ENCODE measurements around the gene OR2H2.
A peak's percentile ranks its signal among the peaks of the same experiment; 100 is the strongest.

OR2H2 gene

GRCh38 chr6:29630315-29630714, 45.4 kb downstream of the OR2H2 start:
- no peak for DNase-seq (ENCODE audit: low read depth)

DNA sequence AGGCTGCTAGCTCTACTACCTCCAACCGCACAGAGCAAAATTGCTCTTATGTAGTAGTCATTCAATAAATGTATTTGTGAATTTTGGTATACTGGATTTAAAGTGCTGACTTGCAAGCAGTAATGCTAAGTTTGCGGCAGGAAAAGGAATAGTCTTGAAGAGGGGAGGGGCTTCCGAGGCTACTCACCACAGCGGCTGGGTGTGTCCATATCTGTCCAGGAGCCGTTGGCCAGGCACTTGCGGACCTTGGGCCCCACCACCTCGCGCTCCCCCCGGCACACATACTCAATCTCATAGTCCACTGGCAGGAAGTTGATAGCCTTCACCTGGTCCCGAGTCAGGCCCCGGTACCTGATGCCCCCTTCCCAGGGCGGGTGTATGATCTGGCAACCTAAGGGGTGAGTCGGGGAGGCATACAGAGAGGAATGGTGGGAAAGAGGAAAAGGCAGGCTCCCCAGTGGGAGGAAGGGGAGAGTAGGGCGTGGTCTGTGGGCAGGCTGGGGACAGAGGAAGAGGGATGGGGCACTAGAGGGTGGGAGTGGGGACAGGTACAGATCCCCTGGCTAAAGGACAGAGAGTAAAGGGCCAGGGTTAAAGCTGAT, 46.4 kb downstream of the OR2H2 start:
- no peak for DNase-seq (ENCODE audit: low read depth)

DNA sequence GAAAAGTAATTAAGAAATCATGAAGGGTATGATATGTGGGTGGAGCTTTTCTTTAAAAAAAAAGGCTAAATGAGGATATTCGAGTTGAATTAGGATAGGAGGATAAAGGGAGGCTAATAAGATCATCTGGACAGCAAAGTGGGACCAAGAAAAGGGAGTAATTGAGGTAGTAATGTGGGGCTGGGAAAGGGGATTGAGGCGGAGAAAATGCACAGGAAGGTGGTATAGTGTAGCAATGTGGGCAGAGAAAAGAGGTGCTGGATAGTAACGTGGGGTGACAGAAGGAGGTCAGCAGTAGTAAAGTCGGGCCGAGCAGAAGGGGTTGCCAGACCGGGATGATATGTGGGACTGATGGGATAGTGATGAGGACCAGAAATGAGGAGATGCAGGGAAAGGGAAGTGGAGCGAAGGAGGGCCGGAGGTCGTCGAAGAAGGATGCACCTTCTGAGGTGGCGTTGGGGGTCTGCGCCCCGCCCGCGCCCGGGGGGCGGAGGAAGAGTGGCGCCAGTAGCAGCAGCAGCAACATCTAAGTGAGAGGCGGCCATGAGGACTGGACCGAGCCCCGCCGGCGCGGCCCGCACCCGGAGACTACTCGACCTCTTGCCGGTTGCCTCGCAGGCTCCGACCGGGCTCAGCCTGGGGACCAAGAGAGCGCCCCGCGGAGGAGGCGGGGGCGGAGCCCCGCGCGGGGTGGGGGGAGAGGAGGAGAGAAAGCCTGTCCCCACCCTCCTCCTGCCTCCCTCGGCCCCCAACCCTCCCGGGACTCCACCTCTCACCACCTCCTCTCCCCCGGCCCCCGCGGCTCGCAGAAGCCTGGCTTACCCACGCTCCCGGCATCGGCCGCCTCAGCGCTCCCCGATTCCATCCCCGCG, 47.2 kb downstream of the OR2H2 start:
- DNase-seq (ENCODE audit: low read depth) = no peak

DNA sequence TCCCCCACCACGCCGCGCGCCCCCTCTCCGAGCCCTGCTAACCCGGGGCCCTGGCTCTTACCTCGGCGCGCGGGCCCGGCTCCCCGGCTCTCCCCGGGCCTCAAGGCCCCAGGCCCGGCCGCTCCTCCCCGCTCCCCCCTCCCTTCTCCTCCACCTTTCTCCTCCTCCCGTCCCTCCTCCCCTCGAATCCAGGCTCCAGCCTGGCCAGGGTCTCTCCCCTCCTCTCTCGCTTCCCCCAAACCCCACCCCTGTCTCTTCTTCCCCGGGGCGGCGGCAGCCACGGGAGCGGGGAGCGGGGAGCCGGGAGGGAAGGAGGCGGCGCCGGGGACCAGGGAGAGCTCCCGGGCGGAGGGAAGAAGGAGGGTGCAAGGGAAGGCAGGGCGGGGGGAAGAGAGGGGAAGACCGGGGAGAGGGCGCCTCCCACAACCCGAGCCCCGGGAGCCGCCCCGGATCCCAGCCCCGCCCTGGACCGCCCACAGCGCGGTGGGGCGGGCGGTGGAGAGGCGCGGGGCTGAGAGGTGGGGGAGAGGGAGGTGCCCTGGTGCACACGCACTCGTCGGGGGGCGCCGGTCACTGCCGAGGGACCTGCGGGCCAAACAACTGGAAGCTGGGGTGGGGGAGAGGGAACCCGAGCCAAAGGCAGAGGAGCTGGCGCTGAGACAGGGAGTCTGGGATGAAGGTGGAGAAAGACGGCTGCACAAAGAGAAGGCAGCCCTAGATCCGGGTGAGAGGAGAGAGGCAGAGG, 48.0 kb downstream of the OR2H2 start, which contains the start of gene GABBR1:
Gene GABBR1, minus strand, starts transcription at position 395 of the 745 bp plus-strand sequence. CDS start 798 bp downstream, outside the sequence.
- DNase-seq (ENCODE audit: low read depth) = peak; percentile 56

DNA sequence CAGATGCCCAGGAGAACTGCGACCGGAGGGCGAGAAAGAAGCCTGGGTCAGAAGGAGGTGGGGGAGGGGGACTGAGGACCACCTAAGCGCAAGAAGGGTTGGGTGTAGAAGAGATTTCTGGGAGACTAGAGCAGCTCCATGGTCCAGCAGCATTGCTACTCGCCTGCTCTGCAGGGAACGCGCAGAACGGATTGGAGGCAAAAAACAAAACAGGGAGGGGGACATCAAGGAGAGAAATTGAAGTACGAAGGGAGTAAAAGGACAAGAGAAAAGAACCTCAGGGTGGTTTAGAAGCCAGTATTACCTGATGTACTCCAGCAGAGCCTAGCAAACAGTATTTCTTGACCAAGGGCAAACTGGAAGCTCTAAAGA, 48.6 kb downstream of the OR2H2 start:
- no peak for DNase-seq (ENCODE audit: low read depth)

- no peak for DNase-seq (ENCODE audit: low read depth)
Observed at GRCh38 chr6:29637247-29637646, 52.3 kb downstream of the OR2H2 start.

Data from GM04503 (cell line).